HepG2 (cell line): Measurements from ENCODE around the gene SLC9A8. TPM values are rescaled to one million over a fixed set of nuclear protein-coding genes. Genes with fewer than 3 reads are reported as not detected.

Source experiments
- ATF4 ChIP-seq, 2 experiments: fragments of 450-650 bp in 1 of 2; sonication (generic) in 1 of 2; formaldehyde crosslinking; IDR thresholded peaks; 2 replicates each; pipeline versions ENCODE4 v1.5.0 to v1.8.0; 2020 to 2022; ENCODE audit warnings: mild to moderate bottlenecking in 1 of 2, missing genetic modification reagents in 1 of 2
- ETV5 ChIP-seq: IDR thresholded peaks from 2 replicates; pipeline ENCODE4 v1.6.1; 2018; ENCODE audit warnings: missing biosample characterization, missing genetic modification reagents, inconsistent platforms, borderline replicate concordance
- GATA4 ChIP-seq: sonication (generic); IDR thresholded peaks from 2 replicates; pipeline ENCODE4 v1.6.1; 2016; ENCODE audit warnings: antibody characterized with exemption, low read depth, borderline replicate concordance
- KDM4B ChIP-seq: sonication (generic); formaldehyde crosslinking; IDR thresholded peaks from 2 replicates; pipeline ENCODE4 v1.4.0; 2020; ENCODE audit warnings: missing genetic modification reagents
- MEIS1 ChIP-seq: sonication (generic); formaldehyde crosslinking; IDR thresholded peaks from 2 replicates; pipeline ENCODE4 v1.9.0; 2021; ENCODE audit warnings: mild to moderate bottlenecking, missing genetic modification reagents, moderate library complexity, borderline replicate concordance
- MTF1 ChIP-seq: sonication (generic); formaldehyde crosslinking; IDR thresholded peaks from 2 replicates; pipeline ENCODE4 v1.5.0; 2020; ENCODE audit warnings: missing genetic modification reagents
- NCOA5 ChIP-seq: sonication (generic); formaldehyde crosslinking; IDR thresholded peaks from 2 replicates; pipeline ENCODE4 v1.4.0; 2020; ENCODE audit warnings: missing genetic modification reagents
- NR2C2 ChIP-seq: sonication (generic); formaldehyde crosslinking; IDR thresholded peaks from 2 replicates; pipeline ENCODE4 v1.4.0; 2020; ENCODE audit warnings: missing genetic modification reagents, mild to moderate bottlenecking, moderate library complexity, borderline replicate concordance
- SCMH1 ChIP-seq: sonication (generic); formaldehyde crosslinking; IDR thresholded peaks from 2 replicates; pipeline ENCODE4 v1.9.0; 2021; ENCODE audit warnings: missing genetic modification reagents, mild to moderate bottlenecking, borderline replicate concordance
- SMAD9 ChIP-seq: sonication (generic); formaldehyde crosslinking; IDR thresholded peaks from 2 replicates; pipeline ENCODE4 v1.5.1; 2020; ENCODE audit warnings: mild to moderate bottlenecking, missing genetic modification reagents
- TBP ChIP-seq: sonication (generic); formaldehyde crosslinking; IDR thresholded peaks from 2 replicates; pipeline ENCODE4 v1.5.0; 2020; ENCODE audit warnings: missing genetic modification reagents
- ZFP91 ChIP-seq: sonication (generic); formaldehyde crosslinking; IDR thresholded peaks from 2 replicates; pipeline ENCODE4 v1.9.0; 2022; ENCODE audit warnings: missing genetic modification reagents, mild to moderate bottlenecking, borderline replicate concordance
- ZNF230 ChIP-seq: sonication (generic); formaldehyde crosslinking; IDR thresholded peaks from 2 replicates; pipeline ENCODE4 v1.4.0; 2020; ENCODE audit warnings: mild to moderate bottlenecking, missing genetic modification reagents
- ZNF256 ChIP-seq: sonication (generic); formaldehyde crosslinking; conservative IDR thresholded peaks from 2 replicates; pipeline ENCODE4 v1.4.0; 2020; ENCODE audit warnings: missing genetic modification reagents
- ZNF407 ChIP-seq: sonication (generic); formaldehyde crosslinking; IDR thresholded peaks from one replicate; pipeline ENCODE4 v1.5.1; 2020; ENCODE audit warnings: mild to moderate bottlenecking, missing genetic modification reagents; ENCODE audit errors: not compliant biosample characterization
- ZNF776 ChIP-seq: sonication (generic); formaldehyde crosslinking; IDR thresholded peaks from 2 replicates; pipeline ENCODE4 v1.4.0; 2020; ENCODE audit warnings: mild to moderate bottlenecking, missing genetic modification reagents
- ZNF816 ChIP-seq: sonication (generic); formaldehyde crosslinking; IDR thresholded peaks from 2 replicates; pipeline ENCODE4 v1.8.0; 2022; ENCODE audit warnings: missing genetic modification reagents, mild to moderate bottlenecking, borderline replicate concordance
- polyA plus RNA-seq, 8 experiments: library from polyadenylated mRNA; depleted of rRNA in 3 of 8; stranded (reverse) in 7 of 8; unstranded in 1 of 8; fragments of >200 nt; fragmentation: Illumina TruSeq in 4 of 8; extraction: Trizol in 4 of 8; gene quantifications; 2 replicates each; pipeline versions ENCODE4 v1.2.1 to v1.2.3, GENCODE V29; 2011 to 2016; ENCODE audit warnings: low read depth in 4 of 8, missing spikeins in 1 of 8, mixed read lengths in 1 of 8; ENCODE audit not compliant: insufficient read depth in 1 of 8
- total RNA-seq, 5 experiments: library from RNA; depleted of rRNA; stranded (reverse); fragments of >200 nt; fragmentation: Illumina TruSeq; extraction: Trizol; gene quantifications; 2 replicates each; pipeline ENCODE4 v1.2.3, GENCODE V29; 2016; ENCODE audit warnings: low read depth in 1 of 5
- TF ChIP-seq, protein P1 (sequence below): sonication (generic); formaldehyde crosslinking; IDR thresholded peaks from 2 replicates; pipeline ENCODE4 v1.4.0; 2020; ENCODE audit warnings: mild to moderate bottlenecking, missing genetic modification reagents

SLC9A8 gene
- total and polyA plus RNA-seq, 2 of the 13 experiments (the other 11 are each of a cell fraction or from before 2014, with no cell fraction given) = 4.1 to 7.4 TPM

DNA sequence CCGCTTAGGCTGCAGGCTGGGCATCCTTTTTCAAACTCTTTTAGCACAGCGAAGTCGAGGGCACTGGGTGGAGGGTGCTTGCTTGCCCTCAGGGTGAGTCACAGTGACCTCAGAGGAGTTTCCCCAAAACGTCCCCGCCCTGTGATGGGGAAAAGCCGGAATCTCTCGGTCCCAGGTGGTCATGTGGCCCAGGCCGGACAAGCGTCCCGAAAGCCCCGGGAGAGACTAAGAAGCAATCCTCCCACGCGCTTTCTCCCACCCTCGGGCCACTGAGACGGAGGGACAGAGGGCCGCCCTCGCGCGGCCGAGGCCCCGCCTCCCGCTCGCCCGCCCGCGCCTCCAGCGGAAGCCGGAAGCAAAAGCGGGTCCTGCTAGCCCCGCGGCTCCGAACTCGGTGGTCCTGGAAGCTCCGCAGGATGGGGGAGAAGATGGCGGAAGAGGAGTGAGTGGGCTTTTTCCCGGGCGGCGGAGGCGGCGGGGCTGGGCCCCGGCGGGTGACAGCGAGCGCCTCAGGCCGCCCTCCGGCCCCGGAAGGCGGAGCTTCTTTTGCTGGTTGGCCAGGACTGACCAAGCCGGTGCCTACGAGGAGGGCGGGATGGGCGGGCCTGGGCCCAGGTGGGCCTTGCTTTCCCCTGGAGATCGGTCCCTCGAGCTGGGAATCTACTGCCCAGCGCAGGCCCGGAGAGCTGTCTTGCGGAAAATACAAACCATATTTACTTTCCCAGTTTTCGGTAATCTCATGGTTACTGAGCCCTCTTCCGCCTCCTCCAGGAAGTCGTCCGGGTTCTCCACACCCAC lies at the start of gene SLC9A8 (continued):
- TF ChIP-seq ZNF407 (CRISPR knock-in tag) (no peak), ATF4 (CRISPR knock-in tag; IDR thresholded peaks at IDR 0.05) (no peak; a peak in 1 of 4 replicates), GATA4 (no peak; the same call in 1 of the 2 replicates), TBP (CRISPR knock-in tag) (no peak), MTF1 (peak; percentile 84; the same call in 1 of the 2 replicates), NCOA5 (CRISPR knock-in tag) (no peak), ZNF256 (CRISPR knock-in tag) (0 out of 2 replicates have a peak, but pooled peaks have one; percentile 72), ETV5 (CRISPR knock-in tag) (peak; percentile 98), KDM4B (CRISPR knock-in tag) (no peak), SCMH1 (CRISPR knock-in tag) (no peak), ZNF816 (peak; percentile 74; the same call in 1 of the 2 replicates), MEIS1 (CRISPR knock-in tag) (peak; percentile 85), NR2C2 (peak; percentile 72; the same call in 1 of the 2 replicates), SMAD9 (CRISPR knock-in tag) (no peak), ZNF776 (no peak), ZFP91 (CRISPR knock-in tag) (peak; percentile 91; the same call in 1 of the 2 replicates), ZNF230 (CRISPR knock-in tag) (peak; percentile 95; the same call in 1 of the 2 replicates)
- TF ChIP-seq, protein P1, sequence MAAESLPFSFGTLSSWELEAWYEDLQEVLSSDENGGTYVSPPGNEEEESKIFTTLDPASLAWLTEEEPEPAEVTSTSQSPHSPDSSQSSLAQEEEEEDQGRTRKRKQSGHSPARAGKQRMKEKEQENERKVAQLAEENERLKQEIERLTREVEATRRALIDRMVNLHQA = 0 out of 2 replicates have a peak, but pooled peaks have one; percentile 56
